H1 (cell line): ENCODE results near the gene MORC4.

Source experiments
- ASH2L ChIP-seq: fragments of 200-600, 300-600 bp; sonication (generic); IDR thresholded peaks from one replicate; pipeline ENCODE4 v1.7.1; 2017; ENCODE audit warnings: low read length
- CHD2 ChIP-seq: IDR thresholded peaks from 2 replicates; pipeline ENCODE4 v1.6.1; 2012; ENCODE audit warnings: low read length, improper control_type of control experiment
- CTCF ChIP-seq, 3 experiments: IDR thresholded peaks; 1 replicate in 2 of 3; 2 replicates in 1 of 3; pipeline versions ENCODE4 v1.5.1 to v1.6.1; 2011; ENCODE audit warnings: low read length in 3 of 3, mild to moderate bottlenecking in 3 of 3, inconsistent platforms in 2 of 3, low read depth in 1 of 3, moderate library complexity in 1 of 3; ENCODE audit not compliant: insufficient read depth in 1 of 3; ENCODE audit errors: control extremely low read depth in 1 of 3
- KDM5A ChIP-seq: fragments of 200-600 bp; IDR thresholded peaks from 2 replicates; pipeline ENCODE4 v1.7.1; 2012; ENCODE audit warnings: mild to moderate bottlenecking, low read length, inconsistent platforms, mixed read lengths
- MAX ChIP-seq: IDR thresholded peaks from 2 replicates; pipeline ENCODE4 v1.6.1; 2012; ENCODE audit warnings: inconsistent platforms
- PHF8 ChIP-seq: fragments of 200-600 bp; sonication (generic); conservative IDR thresholded peaks from 2 replicates; pipeline ENCODE4 v1.7.1; 2012; ENCODE audit warnings: low read depth, mild to moderate bottlenecking, inconsistent platforms, low read length, moderate library complexity
- POLR2A ChIP-seq, 2 experiments: IDR thresholded peaks; 1 replicate in 1 of 2; 2 replicates in 1 of 2; pipeline ENCODE4 v1.6.1; 2011; ENCODE audit warnings: low read depth in 2 of 2, low read length in 2 of 2, mild to moderate bottlenecking in 2 of 2; ENCODE audit errors: control extremely low read depth in 1 of 2
- RAD21 ChIP-seq, 2 experiments: IDR thresholded peaks in 1 of 2; conservative IDR thresholded peaks in 1 of 2; 2 replicates each; pipeline ENCODE4 v1.6.1; 2011; ENCODE audit warnings: low read depth in 2 of 2, low read length in 2 of 2, improper control_type of control experiment in 1 of 2, inconsistent platforms in 1 of 2, mild to moderate bottlenecking in 1 of 2, moderate library complexity in 1 of 2
- SIN3A ChIP-seq, 2 experiments: IDR thresholded peaks in 1 of 2; conservative IDR thresholded peaks in 1 of 2; 2 replicates each; pipeline ENCODE4 v1.6.1; 2011 to 2012; ENCODE audit warnings: low read length in 2 of 2, improper control_type of control experiment in 1 of 2, low read depth in 1 of 2, mild to moderate bottlenecking in 1 of 2
- SIX5 ChIP-seq: IDR thresholded peaks from 2 replicates; pipeline ENCODE4 v1.6.1; 2011; ENCODE audit warnings: mild to moderate bottlenecking, low read depth, low read length
- SRF ChIP-seq: IDR thresholded peaks from 2 replicates; pipeline ENCODE4 v1.6.1; 2011; ENCODE audit warnings: mild to moderate bottlenecking, low read depth, low read length, moderate library complexity
- TAF1 ChIP-seq: IDR thresholded peaks from 2 replicates; pipeline ENCODE4 v1.6.1; 2011; ENCODE audit warnings: mild to moderate bottlenecking, low read depth, low read length
- USF2 ChIP-seq: IDR thresholded peaks from 2 replicates; pipeline ENCODE4 v1.6.1; 2011; ENCODE audit warnings: low read length, improper control_type of control experiment
- YY1 ChIP-seq: IDR thresholded peaks from 2 replicates; pipeline ENCODE4 v1.6.1; 2011; ENCODE audit warnings: low read depth, mild to moderate bottlenecking, low read length

- peak; percentile 27 to 47 for TF ChIP-seq RAD21 (IDR thresholded peaks at IDR 0.05 in 1 of 2, conservative IDR thresholded peaks at IDR 0.05 in 1 of 2; ENCODE audit: low read depth in 2 of 2, low read length in 2 of 2)
- TF ChIP-seq SIN3A (conservative IDR thresholded peaks at IDR 0.05 in 1 of 2, IDR thresholded peaks at IDR 0.05 in 1 of 2; ENCODE audit: low read depth in 1 of 2, low read length in 2 of 2) = no peak
- TF ChIP-seq CTCF (IDR thresholded peaks at IDR 0.05; ENCODE audit: control extremely low read depth in 1 of 3, insufficient read depth in 1 of 3, low read depth in 1 of 3, low read length in 3 of 3) = peak in 2 of 3 experiments; percentile 25 to 43; a peak in 3 of 4 replicates
- no peak for TF ChIP-seq TAF1
- TF ChIP-seq SRF = no peak
- no peak for TF ChIP-seq YY1
- TF ChIP-seq MAX = no peak
- no peak for TF ChIP-seq USF2
- no peak for TF ChIP-seq CHD2
- TF ChIP-seq ASH2L = no peak
- no peak for TF ChIP-seq PHF8
- TF ChIP-seq KDM5A = no peak
- no peak for TF ChIP-seq POLR2A (IDR thresholded peaks at IDR 0.05; ENCODE audit: control extremely low read depth in 1 of 2, low read depth in 2 of 2, low read length in 2 of 2)
- TF ChIP-seq SIX5 = no peak
These were observed 40.1 kb downstream of the MORC4 start for GRCh38 chrX:106959901-106960300.
